Measurements from ENCODE around the gene PPP1R12A.
A peak's percentile ranks its signal among the peaks of the same experiment; 100 is the strongest.

Gene PPP1R12A

DNA sequence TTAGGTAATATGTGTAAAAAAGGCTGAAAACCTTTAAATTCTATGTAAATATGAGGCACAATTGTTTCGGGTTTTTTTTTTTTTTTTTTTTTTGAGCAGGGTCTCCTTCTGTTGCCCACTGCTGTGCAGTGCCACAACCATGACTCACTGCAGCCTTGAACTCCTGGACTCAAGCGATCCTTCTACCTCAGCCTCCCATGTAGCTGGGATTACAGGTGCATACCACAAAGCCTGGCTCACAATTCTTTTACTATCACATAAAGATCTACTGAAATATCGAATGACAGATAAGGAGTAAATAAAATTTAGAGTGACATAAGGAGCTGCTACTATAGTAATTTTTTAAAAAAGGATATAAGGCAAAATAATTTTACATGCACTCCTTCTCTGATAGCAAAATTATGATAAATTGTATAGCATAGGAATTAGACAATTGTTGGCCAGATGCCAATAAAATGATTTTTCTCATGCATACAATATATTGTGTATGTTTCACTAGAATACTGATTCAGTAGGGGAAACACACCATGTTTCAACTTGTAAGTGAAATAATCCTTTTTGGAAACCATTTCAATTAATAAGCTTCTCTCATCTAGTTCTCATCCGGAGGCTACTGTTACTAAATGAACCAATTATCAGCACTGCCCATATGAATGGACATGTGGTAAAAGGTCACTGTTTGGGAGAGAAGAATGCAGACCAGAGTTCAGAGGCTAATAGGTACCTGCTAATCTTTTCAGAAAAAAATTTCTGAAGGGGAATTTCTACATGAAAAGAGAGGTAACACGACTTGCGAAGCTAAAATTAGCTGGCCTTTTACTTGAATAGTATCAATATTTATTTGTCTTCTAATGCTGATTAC, 108.4 kb downstream of the PPP1R12A start:
- Histone ChIP-seq H3K4me3 (ENCODE audit: low read depth, low read length) (no peak overlapping the region), H3K27ac (ENCODE audit: extremely low read depth, low read depth, low read length) (no peak overlapping the region), H3K4me1 (ENCODE audit: control insufficient read depth, insufficient read depth, low read length) (peaks cover 3% of the 10 kb centered on the region; the same call in 1 of the 2 replicates), H3K9me3 (ENCODE audit: control insufficient read depth, insufficient read depth, low read depth, low read length) (no peaks in the 10 kb centered on the region), H3K36me3 (ENCODE audit: control insufficient read depth in 2 of 2, insufficient read depth in 1 of 2, low read length in 2 of 2) (peaks cover 0 to 12% of the 10 kb centered on the region in 2 experiments; a peak in 2 of 3 replicates)
- TF ChIP-seq ZNF37A (tag by site-specific recombination; IDR thresholded peaks at IDR 0.05) (0 out of 2 replicates have a peak, but pooled peaks have one; percentile 41), ZNF549 (tag by site-specific recombination; IDR thresholded peaks at IDR 0.05) (peak; percentile 59), ZBTB6 (tag by site-specific recombination; IDR thresholded peaks at IDR 0.05) (no peak), ZBTB17 (tag by site-specific recombination; IDR thresholded peaks at IDR 0.05) (no peak), ZNF521 (tag by site-specific recombination; IDR thresholded peaks at IDR 0.05) (no peak), SCRT1 (tag by site-specific recombination; IDR thresholded peaks at IDR 0.05; ENCODE audit: borderline replicate concordance) (no peak), KLF10 (tag by site-specific recombination; IDR thresholded peaks at IDR 0.05) (0 out of 2 replicates have a peak, but pooled peaks have one; percentile 24), ZNF530 (tag by site-specific recombination; IDR thresholded peaks at IDR 0.05; ENCODE audit: low read depth) (no peak), WT1 (tag by site-specific recombination; IDR thresholded peaks at IDR 0.05) (no peak), ZNF837 (tag by site-specific recombination; IDR thresholded peaks at IDR 0.05) (no peak), ZNF830 (tag by site-specific recombination; IDR thresholded peaks at IDR 0.05; ENCODE audit: low read depth) (0 out of 2 replicates have a peak, but pooled peaks have one; percentile 60), ZNF121 (tag by site-specific recombination; IDR thresholded peaks at IDR 0.05) (no peak), RBAK (tag by site-specific recombination; IDR thresholded peaks at IDR 0.05) (no peak), ZNF76 (tag by site-specific recombination; IDR thresholded peaks at IDR 0.05; ENCODE audit: borderline replicate concordance, low read depth) (no peak)
- TF ChIP-seq, protein P1, sequence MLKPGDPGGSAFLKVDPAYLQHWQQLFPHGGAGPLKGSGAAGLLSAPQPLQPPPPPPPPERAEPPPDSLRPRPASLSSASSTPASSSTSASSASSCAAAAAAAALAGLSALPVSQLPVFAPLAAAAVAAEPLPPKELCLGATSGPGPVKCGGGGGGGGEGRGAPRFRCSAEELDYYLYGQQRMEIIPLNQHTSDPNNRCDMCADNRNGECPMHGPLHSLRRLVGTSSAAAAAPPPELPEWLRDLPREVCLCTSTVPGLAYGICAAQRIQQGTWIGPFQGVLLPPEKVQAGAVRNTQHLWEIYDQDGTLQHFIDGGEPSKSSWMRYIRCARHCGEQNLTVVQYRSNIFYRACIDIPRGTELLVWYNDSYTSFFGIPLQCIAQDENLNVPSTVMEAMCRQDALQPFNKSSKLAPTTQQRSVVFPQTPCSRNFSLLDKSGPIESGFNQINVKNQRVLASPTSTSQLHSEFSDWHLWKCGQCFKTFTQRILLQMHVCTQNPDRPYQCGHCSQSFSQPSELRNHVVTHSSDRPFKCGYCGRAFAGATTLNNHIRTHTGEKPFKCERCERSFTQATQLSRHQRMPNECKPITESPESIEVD (tag by site-specific recombination; IDR thresholded peaks at IDR 0.05), result peak; percentile 41; the same call in 1 of the 2 replicates
- CTCF ChIA-PET, result no interaction called here
- POLR2A ChIA-PET, result no interaction called here

GRCh38 chr12:79822475-79822874, 112.4 kb downstream of the PPP1R12A start:
- ChIA-PET CTCF (no interaction called here), POLR2A (no interaction called here)
- Histone ChIP-seq H3K36me3 (ENCODE audit: control insufficient read depth in 2 of 2, insufficient read depth in 1 of 2, low read length in 2 of 2) (peaks cover 14 to 22% of the 10 kb centered on the region in 2 experiments), H3K4me1 (ENCODE audit: control insufficient read depth, insufficient read depth, low read length) (peaks cover 3% of the 10 kb centered on the region; the same call in 1 of the 2 replicates), H3K4me3 (ENCODE audit: low read depth, low read length) (no peak overlapping the region), H3K9me3 (ENCODE audit: control insufficient read depth, insufficient read depth, low read depth, low read length) (no peaks in the 10 kb centered on the region), H3K27ac (ENCODE audit: extremely low read depth, low read depth, low read length) (no peak overlapping the region)
- TF ChIP-seq GFI1B (tag by site-specific recombination; IDR thresholded peaks at IDR 0.05) (no peak), GLIS1 (tag by site-specific recombination; IDR thresholded peaks at IDR 0.05) (no peak), ZNF174 (tag by site-specific recombination; IDR thresholded peaks at IDR 0.05) (no peak), SCRT2 (tag by site-specific recombination; IDR thresholded peaks at IDR 0.05) (no peak), ZNF184 (tag by site-specific recombination; IDR thresholded peaks at IDR 0.05) (no peak), ZFP37 (tag by site-specific recombination; IDR thresholded peaks at IDR 0.05) (no peak), PRDM1 (tag by site-specific recombination; IDR thresholded peaks at IDR 0.05) (no peak), ZNF132 (tag by site-specific recombination; IDR thresholded peaks at IDR 0.05; ENCODE audit: borderline replicate concordance) (no peak)
- TF ChIP-seq, protein P2, sequence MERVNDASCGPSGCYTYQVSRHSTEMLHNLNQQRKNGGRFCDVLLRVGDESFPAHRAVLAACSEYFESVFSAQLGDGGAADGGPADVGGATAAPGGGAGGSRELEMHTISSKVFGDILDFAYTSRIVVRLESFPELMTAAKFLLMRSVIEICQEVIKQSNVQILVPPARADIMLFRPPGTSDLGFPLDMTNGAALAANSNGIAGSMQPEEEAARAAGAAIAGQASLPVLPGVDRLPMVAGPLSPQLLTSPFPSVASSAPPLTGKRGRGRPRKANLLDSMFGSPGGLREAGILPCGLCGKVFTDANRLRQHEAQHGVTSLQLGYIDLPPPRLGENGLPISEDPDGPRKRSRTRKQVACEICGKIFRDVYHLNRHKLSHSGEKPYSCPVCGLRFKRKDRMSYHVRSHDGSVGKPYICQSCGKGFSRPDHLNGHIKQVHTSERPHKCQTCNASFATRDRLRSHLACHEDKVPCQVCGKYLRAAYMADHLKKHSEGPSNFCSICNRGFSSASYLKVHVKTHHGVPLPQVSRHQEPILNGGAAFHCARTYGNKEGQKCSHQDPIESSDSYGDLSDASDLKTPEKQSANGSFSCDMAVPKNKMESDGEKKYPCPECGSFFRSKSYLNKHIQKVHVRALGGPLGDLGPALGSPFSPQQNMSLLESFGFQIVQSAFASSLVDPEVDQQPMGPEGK (tag by site-specific recombination; IDR thresholded peaks at IDR 0.05), result no peak
- TF ChIP-seq, protein P3, sequence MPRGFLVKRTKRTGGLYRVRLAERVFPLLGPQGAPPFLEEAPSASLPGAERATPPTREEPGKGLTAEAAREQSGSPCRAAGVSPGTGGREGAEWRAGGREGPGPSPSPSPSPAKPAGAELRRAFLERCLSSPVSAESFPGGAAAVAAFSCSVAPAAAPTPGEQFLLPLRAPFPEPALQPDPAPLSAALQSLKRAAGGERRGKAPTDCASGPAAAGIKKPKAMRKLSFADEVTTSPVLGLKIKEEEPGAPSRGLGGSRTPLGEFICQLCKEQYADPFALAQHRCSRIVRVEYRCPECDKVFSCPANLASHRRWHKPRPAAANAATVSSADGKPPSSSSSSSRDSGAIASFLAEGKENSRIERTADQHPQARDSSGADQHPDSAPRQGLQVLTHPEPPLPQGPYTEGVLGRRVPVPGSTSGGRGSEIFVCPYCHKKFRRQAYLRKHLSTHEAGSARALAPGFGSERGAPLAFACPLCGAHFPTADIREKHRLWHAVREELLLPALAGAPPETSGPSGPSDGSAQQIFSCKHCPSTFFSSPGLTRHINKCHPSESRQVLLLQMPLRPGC (tag by site-specific recombination; IDR thresholded peaks at IDR 0.05), result no peak
